ENCODE measurements around the gene JCHAIN. TPM values are rescaled to one million over a fixed set of nuclear protein-coding genes. Genes with fewer than 3 reads are reported as not detected.

Gene JCHAIN
- total RNA-seq, 1 donor from 2014 or later, result not detected

DNA sequence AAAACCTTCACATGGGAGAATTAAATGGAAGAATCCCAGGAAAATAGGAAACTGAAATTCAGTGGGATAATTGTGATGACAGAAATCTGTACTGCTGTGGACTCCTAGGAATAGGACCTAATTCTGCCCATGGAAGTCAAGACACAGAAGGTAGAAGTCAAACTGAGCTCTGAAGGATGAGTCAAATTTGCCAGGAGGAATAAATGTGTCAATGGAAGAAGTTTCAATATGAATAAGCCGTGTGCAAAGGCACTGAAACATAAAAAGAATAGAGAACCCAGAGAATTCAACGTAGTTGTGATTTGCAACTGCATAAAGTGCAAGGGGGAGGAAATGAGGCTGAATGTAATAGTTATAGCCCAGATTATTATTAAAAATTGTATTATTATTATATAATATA lies 26.1 kb downstream of the JCHAIN start:
- DNase-seq (ENCODE audit: low read depth, low spot score), result no peak

DNA sequence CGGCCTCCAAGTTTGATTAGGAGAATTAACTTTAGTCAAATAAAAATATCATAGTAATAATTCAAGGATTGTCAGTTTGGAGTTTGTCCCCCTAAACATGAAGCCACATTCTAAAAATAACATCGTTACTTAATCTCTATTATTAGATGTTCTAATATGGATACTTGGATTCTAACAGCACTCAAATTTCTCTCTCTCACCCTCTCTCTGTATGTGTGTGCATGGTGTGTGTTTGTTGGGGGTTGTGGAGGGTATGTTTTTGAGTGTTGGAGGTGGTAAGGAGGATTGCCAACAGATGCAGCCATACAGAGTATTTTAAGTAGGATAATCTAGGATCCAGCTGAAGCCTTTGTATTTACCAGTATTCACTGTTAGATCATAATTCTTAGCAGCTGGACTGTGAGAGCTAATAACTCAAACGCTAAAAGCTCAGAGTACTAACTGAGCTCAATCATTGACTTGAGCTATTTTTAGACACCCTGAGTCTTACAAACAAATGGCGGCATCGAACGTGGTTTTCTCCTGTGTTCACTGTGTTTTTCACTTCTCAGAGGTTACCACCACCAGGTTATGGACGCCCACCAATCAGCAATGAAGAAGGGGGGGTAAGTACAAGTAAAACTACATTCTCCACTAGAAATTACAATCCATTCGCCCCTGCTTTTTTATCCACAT lies 28.9 kb downstream of the JCHAIN start:
- DNase-seq (ENCODE audit: low read depth, low spot score), result no peak

DNA sequence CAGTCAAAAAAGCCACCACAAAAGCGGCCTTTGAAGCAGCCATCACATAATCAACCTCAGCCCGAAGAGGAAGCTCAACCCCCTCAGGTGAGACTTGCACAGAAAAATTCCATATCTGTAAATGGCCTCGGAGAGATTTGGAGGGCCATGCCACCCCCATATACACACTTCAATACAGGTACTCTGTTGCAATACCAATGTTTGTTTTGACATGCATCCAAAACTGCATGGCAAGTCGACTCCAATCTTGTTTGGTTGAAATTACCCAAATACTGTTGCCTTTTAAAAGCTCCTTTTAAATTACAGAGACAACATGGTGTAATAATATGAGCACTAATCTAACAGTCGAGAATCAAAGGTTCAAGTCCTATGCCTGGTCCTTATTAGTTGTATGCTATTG lies 31.8 kb downstream of the JCHAIN start:
- no peak for DNase-seq (ENCODE audit: low read depth, low spot score)

DNA sequence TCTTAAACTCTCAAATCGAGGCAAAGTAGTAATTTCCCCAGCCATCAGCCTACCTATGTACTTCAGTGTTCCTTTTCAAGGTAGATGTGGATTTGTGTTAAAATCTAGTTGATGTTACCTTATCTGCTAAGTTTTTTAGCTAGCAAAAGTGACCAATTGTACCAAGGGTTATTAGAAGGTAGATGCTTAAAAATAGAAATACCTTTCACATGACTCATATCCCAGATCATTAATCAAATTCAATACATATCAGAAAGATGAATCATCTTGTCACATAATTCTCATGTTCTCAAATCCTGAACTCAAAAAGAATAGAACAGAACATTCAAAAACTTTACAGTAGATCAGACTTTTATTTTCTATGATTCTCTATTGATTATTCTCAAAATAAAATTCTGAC lies 34.3 kb downstream of the JCHAIN start:
- no peak for DNase-seq (ENCODE audit: low read depth, low spot score)

DNA sequence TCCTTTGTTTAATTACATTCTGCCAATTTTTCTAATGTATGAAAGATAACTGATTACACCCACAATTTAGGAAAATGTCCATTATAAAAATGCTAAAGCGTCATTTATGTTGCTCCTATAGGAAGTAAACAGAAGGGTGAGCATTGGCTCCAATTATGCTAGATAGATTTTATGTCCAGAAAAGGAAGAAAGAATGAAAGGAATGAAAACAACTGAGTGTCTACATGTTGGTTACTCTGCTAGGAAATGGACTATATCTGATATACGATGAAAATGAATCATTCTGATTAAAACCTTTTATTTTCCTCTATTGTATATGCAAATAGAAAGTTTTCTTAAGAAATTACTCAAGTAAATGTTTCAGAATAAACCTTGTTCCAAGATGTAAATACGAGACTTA lies 36.1 kb downstream of the JCHAIN start:
- DNase-seq (ENCODE audit: low read depth, low spot score), result no peak

DNA sequence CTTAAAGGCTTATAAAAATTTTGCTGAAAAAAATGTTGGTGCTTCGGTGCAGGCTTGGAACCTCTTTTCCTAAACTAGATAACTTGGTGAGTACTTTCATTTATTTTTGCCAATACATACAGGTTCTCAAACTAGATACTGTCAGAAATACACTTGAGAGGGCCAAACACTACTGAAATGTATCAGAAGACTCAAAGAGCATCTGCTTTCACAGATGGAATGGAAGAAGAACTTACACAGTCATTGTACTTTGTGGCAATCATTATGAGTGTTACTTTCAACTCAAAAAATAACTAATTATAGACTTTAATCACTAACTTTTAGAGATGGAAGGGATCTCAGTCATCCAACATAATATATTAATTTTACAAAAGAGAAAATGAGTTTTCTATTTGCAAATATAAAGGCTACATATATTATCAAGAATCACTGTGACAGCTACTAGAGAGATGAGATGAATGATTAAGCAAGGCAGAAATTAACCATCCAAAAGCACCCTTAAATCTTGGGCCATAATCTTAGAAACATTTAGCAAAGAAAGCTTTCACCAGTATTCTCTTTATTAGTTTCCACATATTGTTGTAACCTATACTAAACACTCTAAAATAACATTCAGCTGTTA lies 36.7 kb downstream of the JCHAIN start:
- DNase-seq (ENCODE audit: low read depth, low spot score), result no peak

DNA sequence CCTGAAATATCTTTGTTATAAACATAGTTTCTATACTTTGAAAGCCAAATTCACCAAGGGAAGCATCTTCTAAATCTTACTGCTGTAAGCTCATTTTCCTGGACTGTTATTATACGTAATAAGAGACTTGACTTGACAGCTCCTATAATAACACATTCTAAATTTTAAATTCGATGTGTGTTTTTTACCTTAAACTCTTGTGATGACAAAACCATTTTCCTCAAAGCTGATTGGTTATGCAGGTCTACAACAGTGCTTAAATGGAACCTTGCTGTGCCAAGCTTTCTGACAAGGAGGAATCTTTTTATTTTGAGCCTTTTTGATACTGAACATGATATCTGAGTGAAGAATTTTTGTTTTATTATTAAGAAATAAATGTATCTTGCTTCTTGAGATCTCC lies 37.9 kb downstream of the JCHAIN start, which contains the start of gene ENAM:
Gene ENAM, plus strand, starts transcription at position 301 of the 400 bp plus-strand sequence. CDS start 757 bp downstream, outside the sequence.
- no peak for DNase-seq (ENCODE audit: low read depth, low spot score)

DNA sequence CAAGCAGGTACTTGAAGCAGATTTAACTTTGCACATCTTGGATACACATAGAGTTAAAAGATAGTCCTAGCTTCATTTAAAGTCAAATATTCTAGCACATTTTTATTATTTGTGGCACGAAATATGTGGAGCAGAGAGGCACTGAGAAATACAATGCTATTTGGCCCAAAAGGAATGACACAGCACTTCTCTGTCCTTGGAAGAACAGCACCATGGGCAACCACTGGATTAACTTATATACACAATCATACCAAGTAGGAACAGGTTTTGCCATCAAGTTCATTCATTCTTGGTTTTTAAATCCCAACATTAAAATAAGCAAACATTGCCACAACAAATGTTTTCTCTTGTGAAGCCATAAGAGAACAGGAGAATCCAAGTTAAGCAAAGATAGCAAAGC lies 38.7 kb downstream of the JCHAIN start:
- no peak for DNase-seq (ENCODE audit: low read depth, low spot score)

DNA sequence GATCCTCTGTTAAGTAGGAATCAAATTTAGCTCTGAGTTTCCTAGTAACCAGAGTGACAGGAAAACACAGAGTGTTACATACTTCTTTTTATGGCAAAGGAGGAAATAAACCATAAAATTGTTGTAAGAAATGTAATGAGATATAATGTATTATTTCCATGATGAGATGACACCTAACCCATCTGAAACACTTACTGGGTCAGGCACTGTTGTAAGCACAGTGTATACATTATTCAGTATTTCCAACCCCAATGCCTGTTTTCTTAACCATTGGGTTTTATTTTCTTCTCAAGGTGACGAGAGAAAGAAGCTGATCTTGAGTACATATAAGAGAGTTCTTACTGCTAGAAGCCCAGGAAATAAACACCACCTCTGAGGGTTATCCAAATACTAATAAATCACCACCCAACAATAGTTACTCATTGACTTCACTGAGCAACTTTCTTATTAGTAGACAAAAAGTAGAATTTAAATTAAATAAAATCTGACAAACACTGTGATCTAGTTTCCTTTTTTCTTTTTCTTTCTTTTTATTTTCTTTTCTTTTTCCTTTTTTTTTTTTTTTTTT lies 42.0 kb downstream of the JCHAIN start:
- DNase-seq (ENCODE audit: low read depth, low spot score), result no peak

DNA sequence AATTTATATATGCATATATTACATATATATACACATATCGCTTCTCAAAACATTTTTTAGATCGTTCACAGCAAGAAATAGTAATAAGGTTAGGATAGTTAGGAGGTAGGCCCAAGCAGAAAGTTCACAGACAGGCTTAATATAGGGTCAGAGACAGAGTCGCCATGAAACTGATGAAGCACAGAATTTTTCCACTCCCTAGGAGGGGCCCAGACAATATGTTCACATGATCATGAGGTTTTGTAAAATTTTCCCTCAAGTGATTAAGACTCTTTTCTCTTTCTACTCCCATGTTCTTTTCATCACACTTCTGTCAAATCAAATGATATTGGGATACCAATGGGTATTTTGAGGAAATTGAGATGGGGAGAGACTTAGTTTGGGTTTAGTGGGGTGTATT lies 43.0 kb downstream of the JCHAIN start:
- DNase-seq (ENCODE audit: low read depth, low spot score), result no peak

DNA sequence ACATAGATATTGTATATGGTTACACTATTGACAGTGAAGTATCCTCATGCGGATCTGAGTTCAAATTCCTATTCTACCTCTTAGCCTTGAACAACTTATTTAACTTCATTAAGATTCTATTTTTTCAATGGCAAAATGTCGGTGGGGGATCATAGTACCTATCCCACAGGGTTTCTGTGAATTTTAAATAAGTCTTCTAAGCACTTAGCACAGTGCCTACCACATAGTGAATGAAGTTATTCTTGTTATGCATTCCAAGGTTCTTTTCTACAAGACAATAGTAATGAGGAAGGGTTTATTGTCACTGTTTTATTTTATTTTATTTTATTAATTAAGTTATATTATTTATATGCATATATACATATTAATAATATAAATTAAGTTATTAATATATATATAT lies 46.5 kb downstream of the JCHAIN start:
- DNase-seq (ENCODE audit: low read depth, low spot score), result no peak

DNA sequence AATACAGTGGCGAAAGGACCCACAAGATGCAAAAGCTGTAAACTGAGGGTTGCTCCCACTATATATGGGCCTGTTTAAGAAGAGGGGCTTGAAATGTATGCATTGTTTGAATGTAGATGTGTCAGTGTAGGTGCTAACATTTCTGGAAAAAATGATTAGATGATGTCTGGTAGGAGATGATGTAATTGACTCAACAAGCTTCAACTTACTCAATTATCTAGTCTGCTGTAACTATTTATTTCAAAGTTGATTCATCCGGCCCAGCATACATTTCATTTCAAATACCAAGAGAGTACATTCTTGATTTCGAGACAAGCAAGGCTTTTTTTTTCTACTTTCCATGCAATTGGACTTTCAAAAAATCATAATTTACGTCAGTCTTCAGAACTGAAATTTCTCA lies 47.0 kb downstream of the JCHAIN start:
- DNase-seq (ENCODE audit: low read depth, low spot score), result no peak

DNA sequence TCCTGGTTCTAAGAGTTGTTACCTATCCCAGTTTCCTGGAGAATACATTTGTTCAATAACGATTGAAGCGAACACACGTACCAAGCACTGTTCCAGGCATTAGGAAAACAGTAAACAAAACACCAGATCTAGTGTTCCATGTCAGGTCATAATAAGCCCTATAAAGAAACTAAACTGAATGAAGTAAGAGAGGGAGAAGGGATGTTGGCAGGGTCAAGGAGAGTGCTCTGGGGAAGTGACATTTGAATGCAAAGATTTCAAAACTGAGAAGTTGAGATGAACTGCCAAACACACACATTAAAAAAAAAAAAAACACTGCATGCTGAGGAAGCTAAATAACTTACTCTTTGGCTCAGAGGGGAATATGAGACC lies 52.1 kb downstream of the JCHAIN start:
- no peak for DNase-seq (ENCODE audit: low read depth, low spot score)

DNA sequence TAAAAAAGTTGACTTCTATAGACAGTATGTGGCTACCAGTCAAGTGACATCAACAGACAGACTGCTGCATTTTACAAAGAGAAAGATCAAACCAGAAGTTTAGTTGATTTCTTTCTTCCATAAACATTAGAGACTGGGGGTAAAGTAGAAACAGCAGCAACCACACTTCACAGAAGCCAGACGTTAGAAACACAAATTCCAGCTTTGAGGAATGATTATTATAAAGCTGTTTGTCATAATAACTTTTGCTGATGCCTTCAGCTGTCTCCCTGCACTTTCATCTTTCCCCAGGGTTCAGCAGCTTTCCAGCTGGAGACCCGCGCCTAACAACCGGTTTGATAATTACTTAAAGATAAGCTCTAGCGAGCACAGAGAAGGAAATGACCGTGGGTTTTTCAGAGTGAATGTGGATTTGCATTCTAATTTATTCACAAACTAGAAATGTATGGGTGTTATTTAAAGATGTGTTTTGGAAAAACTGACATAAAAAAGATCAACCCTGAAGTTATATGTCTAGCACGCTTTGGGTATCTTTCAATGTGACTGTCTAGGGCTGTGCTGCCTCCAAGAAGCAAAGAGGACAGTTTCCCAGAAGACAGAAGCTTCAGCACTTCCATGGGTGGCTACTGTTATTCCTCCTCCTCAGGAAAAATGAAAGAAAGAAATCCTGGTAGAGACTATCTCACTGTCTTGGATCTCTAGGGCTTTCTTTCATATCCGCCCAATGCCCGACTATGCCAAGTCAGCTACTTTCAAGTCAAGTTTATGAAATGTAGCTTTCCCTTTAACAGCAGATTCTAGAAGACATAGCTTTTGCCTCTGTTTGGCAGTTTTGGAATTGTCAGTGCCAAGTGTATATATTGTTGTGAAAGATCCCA lies 52.8 kb downstream of the JCHAIN start:
- DNase-seq (ENCODE audit: low read depth, low spot score), result no peak

DNA sequence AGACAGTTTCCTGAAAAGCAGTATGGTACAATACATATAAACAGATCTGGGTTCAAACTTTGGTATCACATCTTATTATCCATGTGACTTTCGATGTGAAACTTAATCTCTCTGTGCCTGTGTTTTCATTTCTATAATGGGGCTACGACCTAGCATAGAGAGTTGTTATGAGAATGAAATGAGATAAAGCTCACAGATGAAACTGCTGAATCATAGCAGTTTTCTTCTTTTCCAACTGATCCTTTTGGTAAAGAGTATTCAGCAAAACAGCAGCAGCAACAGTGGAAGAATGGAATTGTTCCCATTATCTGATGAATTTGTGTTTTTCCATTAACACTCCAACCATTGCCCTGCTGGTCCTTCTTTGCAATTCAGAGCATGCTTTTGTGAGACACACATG lies 58.0 kb downstream of the JCHAIN start:
- DNase-seq (ENCODE audit: low read depth, low spot score), result no peak

DNA sequence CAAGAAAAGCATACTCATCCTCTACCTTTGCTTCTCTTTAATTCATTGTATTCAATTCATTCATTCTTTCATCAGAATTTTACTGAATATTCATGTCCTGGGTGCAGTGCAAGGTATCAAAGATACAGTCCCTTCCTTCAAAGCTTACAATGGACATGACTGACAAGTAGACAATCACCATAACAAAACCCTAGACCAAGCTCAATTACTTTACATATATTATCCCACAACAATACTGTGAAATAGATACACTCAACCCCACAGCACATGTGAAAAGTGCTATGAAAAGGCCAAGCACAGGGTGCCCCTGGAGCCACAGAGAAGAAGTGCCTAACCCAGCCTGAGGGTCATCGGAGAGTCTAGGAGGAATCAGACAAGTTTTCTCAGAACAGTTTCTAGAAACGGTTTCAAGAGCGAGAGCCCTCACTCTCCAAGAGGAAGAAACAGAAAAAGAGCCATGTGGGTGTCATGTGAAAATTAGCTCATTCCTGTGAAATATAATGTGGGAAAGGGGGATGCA lies 58.9 kb downstream of the JCHAIN start:
- no peak for DNase-seq (ENCODE audit: low read depth, low spot score)

DNA sequence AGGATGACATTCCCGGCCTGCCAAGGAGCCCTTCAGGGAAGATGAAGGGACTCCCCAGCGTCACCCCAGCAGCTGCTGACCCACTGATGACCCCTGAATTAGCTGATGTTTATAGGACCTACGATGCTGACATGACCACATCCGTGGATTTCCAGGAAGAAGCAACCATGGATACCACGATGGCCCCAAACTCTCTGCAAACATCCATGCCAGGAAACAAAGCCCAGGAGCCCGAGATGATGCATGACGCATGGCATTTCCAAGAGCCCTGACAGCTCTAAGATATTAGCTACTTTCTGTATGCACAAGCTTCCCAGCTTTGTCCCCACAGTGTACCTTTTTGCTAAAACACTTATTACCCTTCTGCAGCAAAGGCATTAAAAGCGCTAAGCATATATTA lies 59.8 kb downstream of the JCHAIN start:
- DNase-seq (ENCODE audit: low read depth, low spot score), result no peak

Other genes with a start within 250 kb of the JCHAIN start
- gene MUC7, start 194.3 kb downstream of the JCHAIN start, total RNA-seq, result not detected in 2 replicates
- 0.18 TPM in 1 of 2 replicates, not detected in the other for gene AMTN, start 147.9 kb downstream of the JCHAIN start, total RNA-seq
- gene AMBN, start 74.3 kb downstream of the JCHAIN start, total RNA-seq, result not detected in 2 replicates
- gene ENAM, start 37.8 kb downstream of the JCHAIN start, total RNA-seq, result not detected in 2 replicates
- 24.3 and 27.4 TPM in 2 replicates for gene UTP3, start 22.0 kb upstream of the JCHAIN start, total RNA-seq
- gene RUFY3, start 55.5 kb upstream of the JCHAIN start, total RNA-seq, result 30.0 and 30.9 TPM in 2 replicates
- 85.1 and 87.9 TPM in 2 replicates for gene GRSF1, start 173.4 kb upstream of the JCHAIN start, total RNA-seq
- 11.6 and 12.9 TPM in 2 replicates for gene MOB1B, start 235.9 kb upstream of the JCHAIN start, total RNA-seq

All from pulmonary artery endothelial cell (primary cell).